C4-2B (cell line): Measurements from ENCODE around the gene MAST4.

Experiments used
- ZFX ChIP-seq: fragments of 450-650 bp; IDR thresholded peaks from 2 replicates; pipeline ENCODE4 v1.6.1; 2017
- TF ChIP-seq, protein P1 (sequence below): fragments of 450-650 bp; conservative IDR thresholded peaks from 2 replicates; pipeline ENCODE4 v1.5.1; 2017; ENCODE audit warnings: mild to moderate bottlenecking

DNA sequence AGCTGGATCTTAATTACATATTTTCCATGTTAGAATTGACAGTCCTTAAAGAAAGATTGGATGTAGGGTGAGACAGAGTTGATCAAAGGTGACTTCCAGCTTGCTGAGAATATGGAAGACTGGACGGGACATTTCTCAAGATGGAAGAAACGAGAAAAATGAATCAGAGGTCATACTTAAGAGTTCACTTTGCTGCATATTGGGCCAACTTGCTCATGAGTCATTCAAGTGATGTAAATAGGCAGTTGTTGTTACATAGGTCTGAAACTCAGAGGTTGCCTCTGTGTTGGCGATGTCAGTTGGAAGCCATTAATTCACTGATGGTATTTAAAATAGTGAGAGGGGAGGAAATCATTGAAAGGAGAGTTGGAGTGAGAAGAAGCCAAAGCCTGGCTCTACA is 467.6 kb downstream of the MAST4 start:
- TF ChIP-seq, protein P1, sequence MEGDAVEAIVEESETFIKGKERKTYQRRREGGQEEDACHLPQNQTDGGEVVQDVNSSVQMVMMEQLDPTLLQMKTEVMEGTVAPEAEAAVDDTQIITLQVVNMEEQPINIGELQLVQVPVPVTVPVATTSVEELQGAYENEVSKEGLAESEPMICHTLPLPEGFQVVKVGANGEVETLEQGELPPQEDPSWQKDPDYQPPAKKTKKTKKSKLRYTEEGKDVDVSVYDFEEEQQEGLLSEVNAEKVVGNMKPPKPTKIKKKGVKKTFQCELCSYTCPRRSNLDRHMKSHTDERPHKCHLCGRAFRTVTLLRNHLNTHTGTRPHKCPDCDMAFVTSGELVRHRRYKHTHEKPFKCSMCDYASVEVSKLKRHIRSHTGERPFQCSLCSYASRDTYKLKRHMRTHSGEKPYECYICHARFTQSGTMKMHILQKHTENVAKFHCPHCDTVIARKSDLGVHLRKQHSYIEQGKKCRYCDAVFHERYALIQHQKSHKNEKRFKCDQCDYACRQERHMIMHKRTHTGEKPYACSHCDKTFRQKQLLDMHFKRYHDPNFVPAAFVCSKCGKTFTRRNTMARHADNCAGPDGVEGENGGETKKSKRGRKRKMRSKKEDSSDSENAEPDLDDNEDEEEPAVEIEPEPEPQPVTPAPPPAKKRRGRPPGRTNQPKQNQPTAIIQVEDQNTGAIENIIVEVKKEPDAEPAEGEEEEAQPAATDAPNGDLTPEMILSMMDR, result no peak
- no peak for TF ChIP-seq ZFX
